Endothelial cell of umbilical vein (primary cell): ENCODE data around the gene GALNT17. TPM values are rescaled to one million over a fixed set of nuclear protein-coding genes. Genes with fewer than 3 reads are reported as not detected.

ENCODE experiments used
- BruUV-seq: library from RNA; stranded (reverse); fragments of 400-500 nt; replicated peaks from 2 replicates; lab custom pipeline; 2021; lab: Mats Ljungman, UMichigan
- CTCF ChIA-PET: fragments of 300-600, 350-600 bp; sonication (Branson Sonifier 250); formaldehyde crosslinking; loops from one replicate; lab custom pipeline; 2021; ENCODE audit warnings: antibody characterized with exemption, inconsistent platforms; lab: Charles Lee
- POLR2A ChIA-PET: fragments of 300-600, 350-600 bp; sonication (Branson Sonifier 250); formaldehyde crosslinking; loops from one replicate; lab custom pipeline; 2021; ENCODE audit warnings: antibody characterized with exemption, inconsistent platforms; lab: Charles Lee
- DNase-seq: peaks from one replicate; pipeline ENCODE4 v3.0.0-alpha.2; 2011; ENCODE audit warnings: low read depth, low spot score
- FAIRE-seq: peaks from 2 replicates; lab custom pipeline; 2011; peaks lifted over from hg19 to GRCh38; lab: Jason Lieb, UNC
- H2AFZ ChIP-seq: 2 replicates; pipeline ENCODE4 v1.6.0; 2012; ENCODE audit warnings: low read depth, low read length, control low read depth, inconsistent platforms
- H3K27ac ChIP-seq: 2 replicates; pipeline ENCODE4 v1.5.1; 2011; ENCODE audit warnings: low read depth, mild to moderate bottlenecking, control low read depth, low read length, moderate library complexity; ENCODE audit not compliant: insufficient read depth
- H3K27me3 ChIP-seq, 2 experiments: 2 replicates each; pipeline versions ENCODE4 v1.6.0 to v1.6.1; 2011; ENCODE audit warnings: low read length in 2 of 2, mixed read lengths in 1 of 2; ENCODE audit not compliant: control insufficient read depth in 2 of 2, insufficient read depth in 2 of 2
- H3K36me3 ChIP-seq, 2 experiments: 2 replicates in 1 of 2; 3 replicates in 1 of 2; pipeline ENCODE4 v1.5.1; 2011; ENCODE audit warnings: low read length in 2 of 2, mild to moderate bottlenecking in 1 of 2, moderate library complexity in 1 of 2; ENCODE audit not compliant: control insufficient read depth in 2 of 2, insufficient read depth in 2 of 2; ENCODE audit errors: extremely low read depth in 1 of 2
- H3K4me1 ChIP-seq: 3 replicates; pipeline ENCODE4 v1.5.1; 2011; ENCODE audit warnings: mild to moderate bottlenecking, low read length; ENCODE audit not compliant: control insufficient read depth, insufficient read depth; ENCODE audit errors: extremely low read depth
- H3K4me2 ChIP-seq: 2 replicates; pipeline ENCODE4 v1.6.1; 2011; ENCODE audit warnings: low read length, control low read depth, mixed read lengths; ENCODE audit not compliant: insufficient read depth
- H3K4me3 ChIP-seq, 3 experiments: fragments of 200-600 bp in 1 of 3; sonication (generic), shearing (Covaris generic) in 1 of 3; replicated peaks in 1 of 3; 2 replicates each; pipeline ENCODE4 v1.5.1; 2011 to 2016; ENCODE audit warnings: control low read depth in 3 of 3, low read length in 3 of 3, mild to moderate bottlenecking in 2 of 3, inconsistent platforms in 1 of 3, low read depth in 1 of 3, moderate library complexity in 1 of 3; ENCODE audit not compliant: insufficient read depth in 1 of 3
- H3K79me2 ChIP-seq: 2 replicates; pipeline ENCODE4 v1.6.0; 2012; ENCODE audit warnings: low read length, inconsistent platforms; ENCODE audit not compliant: control insufficient read depth, insufficient read depth
- H3K9ac ChIP-seq: replicated peaks from 2 replicates; pipeline ENCODE3; 2011; ENCODE audit warnings: low read length, control low read depth; ENCODE audit not compliant: insufficient read depth; ENCODE audit errors: extremely low read depth
- H3K9me1 ChIP-seq: replicated peaks from 3 replicates; pipeline ENCODE4 v1.6.0; 2011; ENCODE audit warnings: mild to moderate bottlenecking, low read length; ENCODE audit not compliant: control insufficient read depth, insufficient read depth; ENCODE audit errors: extremely low read depth
- H3K9me3 ChIP-seq: replicated peaks from 2 replicates; pipeline ENCODE4 v1.5.1; 2012; ENCODE audit warnings: low read length, inconsistent platforms; ENCODE audit not compliant: control insufficient read depth, insufficient read depth
- H4K20me1 ChIP-seq: replicated peaks from 2 replicates; pipeline ENCODE3; 2011; ENCODE audit warnings: mild to moderate bottlenecking, low read length; ENCODE audit not compliant: control insufficient read depth, insufficient read depth; ENCODE audit errors: extremely low read depth
- EZH2 ChIP-seq: IDR thresholded peaks from 2 replicates; pipeline ENCODE4 v1.6.1; 2012; ENCODE audit warnings: borderline replicate concordance, low read depth, mild to moderate bottlenecking, moderate library complexity, low read length, inconsistent platforms; ENCODE audit not compliant: severe bottlenecking
- FOS ChIP-seq: IDR thresholded peaks from 2 replicates; pipeline ENCODE4 v1.6.1; 2011; ENCODE audit warnings: mild to moderate bottlenecking, low read length, moderate library complexity, borderline replicate concordance; ENCODE audit not compliant: insufficient read depth
- GATA2 ChIP-seq: IDR thresholded peaks from 2 replicates; pipeline ENCODE4 v1.7.0; 2011; ENCODE audit warnings: low read depth, mild to moderate bottlenecking, moderate library complexity, mixed read lengths, low read length; ENCODE audit not compliant: insufficient read length, insufficient read depth
- JUN ChIP-seq: IDR thresholded peaks from 2 replicates; pipeline ENCODE4 v1.6.1; 2011; ENCODE audit warnings: borderline replicate concordance, low read depth; ENCODE audit not compliant: insufficient read length, insufficient read depth
- MYC ChIP-seq: IDR thresholded peaks from one replicate; pipeline ENCODE4 v1.6.1; 2011; ENCODE audit warnings: mild to moderate bottlenecking, low read depth, low read length
- POLR2A ChIP-seq: IDR thresholded peaks from 2 replicates; pipeline ENCODE4 v1.6.1; 2012; ENCODE audit warnings: low read depth, mild to moderate bottlenecking, control low read depth, low read length
- POLR2AphosphoS5 ChIP-seq: IDR thresholded peaks from 2 replicates; pipeline ENCODE4 v1.6.1; 2012; ENCODE audit warnings: low read depth, mild to moderate bottlenecking, control low read depth, low read length, moderate library complexity; ENCODE audit not compliant: insufficient read depth
- dilution Hi-C: fragments of 300-500 bp; cut with MboI; formaldehyde crosslinking; loops from one replicate; pipeline ENCODE4 v1.15.0; 2019; ENCODE audit warnings: low sequenced_read_pairs; ENCODE audit not compliant: extremely low pct_ligation_motif_present
- intact Hi-C: fragments of 100-400 bp; cut with micrococcal nuclease; formaldehyde crosslinking; loops from one replicate; pipeline ENCODE4 v1.10.0; 2022
- polyA plus RNA-seq, 4 experiments: library from polyadenylated mRNA; depleted of rRNA in 3 of 4; stranded (reverse) in 3 of 4; unstranded in 1 of 4; fragments of >200 nt; gene quantifications; 2 replicates each; pipeline versions ENCODE4 v1.2.1 to v1.2.3, GENCODE V29; 2011 to 2012; ENCODE audit warnings: missing spikeins in 1 of 4
- total RNA-seq: library from RNA; stranded (reverse); gene quantifications from 2 replicates; pipeline ENCODE4 v1.2.3, GENCODE V29; 2021
- TF ChIP-seq, protein P1 (sequence below), 2 donors: IDR thresholded peaks; 1 replicate in 1 of 2; 2 replicates in 1 of 2; pipeline ENCODE4 v1.5.1; 2011; ENCODE audit warnings: low read length in 2 of 2, mild to moderate bottlenecking in 2 of 2, moderate library complexity in 2 of 2, control low read depth in 1 of 2, inconsistent platforms in 1 of 2, low read depth in 1 of 2; ENCODE audit not compliant: insufficient read depth in 1 of 2; ENCODE audit errors: extremely low read depth in 1 of 2
- TF ChIP-seq, protein P2 (sequence below): IDR thresholded peaks from 2 replicates; pipeline ENCODE4 v1.6.1; 2011; ENCODE audit not compliant: insufficient read depth, insufficient read length

The GALNT17 gene
- total and polyA plus RNA-seq, 2 donors (not counting 3 experiments of a cell fraction or from before 2014, with no cell fraction given): not detected

DNA sequence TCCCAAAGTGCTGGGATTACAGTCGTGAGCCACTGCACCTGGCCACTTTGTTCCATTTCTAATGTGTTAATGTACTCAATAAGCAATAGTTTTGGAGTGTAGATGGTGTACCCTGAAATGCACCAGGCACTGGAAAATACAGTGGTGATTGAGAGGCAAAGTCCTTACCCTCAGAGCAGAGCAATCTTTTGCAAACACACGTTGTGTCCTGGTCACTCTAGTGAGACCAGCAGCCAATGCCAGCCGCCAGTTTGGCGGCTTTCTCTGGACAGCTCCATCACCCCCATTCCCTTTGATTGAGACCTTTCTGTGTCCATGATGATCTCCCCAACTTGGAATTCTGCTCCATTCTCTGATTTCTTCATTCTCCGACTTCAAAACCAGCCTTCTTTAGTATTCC is 231.3 kb downstream of the GALNT17 start:
- POLR2A ChIA-PET: no interaction called here
- Histone ChIP-seq H3K4me3 (no peak overlapping the region), H3K27ac (no peak overlapping the region), H3K9me3 (no peaks in the 10 kb centered on the region), H3K36me3 (no peaks in the 10 kb centered on the region), H3K4me2 (no peak overlapping the region), H4K20me1 (no peaks in the 10 kb centered on the region), H3K4me1 (no peaks in the 10 kb centered on the region), H3K9me1 (no peaks in the 10 kb centered on the region), H3K79me2 (no peaks in the 10 kb centered on the region), H3K9ac (no peak overlapping the region), H3K27me3 (no peaks in the 10 kb centered on the region), H2AFZ (no peak overlapping the region)
- FAIRE-seq (no peak), DNase-seq (no peak)
- no TSS peak for BruUV-seq
- intact Hi-C loops (no loop called here), dilution Hi-C loops (no loop called here)
- CTCF ChIA-PET: interaction anchor here (1.0 kb wide), 1 partner anchor 28 kb away, joined by 3 read pairs; no protein-coding TSS in a partner anchor
- TF ChIP-seq JUN: no peak
- no peak for TF ChIP-seq POLR2AphosphoS5
- TF ChIP-seq FOS: no peak
- TF ChIP-seq, protein P1, sequence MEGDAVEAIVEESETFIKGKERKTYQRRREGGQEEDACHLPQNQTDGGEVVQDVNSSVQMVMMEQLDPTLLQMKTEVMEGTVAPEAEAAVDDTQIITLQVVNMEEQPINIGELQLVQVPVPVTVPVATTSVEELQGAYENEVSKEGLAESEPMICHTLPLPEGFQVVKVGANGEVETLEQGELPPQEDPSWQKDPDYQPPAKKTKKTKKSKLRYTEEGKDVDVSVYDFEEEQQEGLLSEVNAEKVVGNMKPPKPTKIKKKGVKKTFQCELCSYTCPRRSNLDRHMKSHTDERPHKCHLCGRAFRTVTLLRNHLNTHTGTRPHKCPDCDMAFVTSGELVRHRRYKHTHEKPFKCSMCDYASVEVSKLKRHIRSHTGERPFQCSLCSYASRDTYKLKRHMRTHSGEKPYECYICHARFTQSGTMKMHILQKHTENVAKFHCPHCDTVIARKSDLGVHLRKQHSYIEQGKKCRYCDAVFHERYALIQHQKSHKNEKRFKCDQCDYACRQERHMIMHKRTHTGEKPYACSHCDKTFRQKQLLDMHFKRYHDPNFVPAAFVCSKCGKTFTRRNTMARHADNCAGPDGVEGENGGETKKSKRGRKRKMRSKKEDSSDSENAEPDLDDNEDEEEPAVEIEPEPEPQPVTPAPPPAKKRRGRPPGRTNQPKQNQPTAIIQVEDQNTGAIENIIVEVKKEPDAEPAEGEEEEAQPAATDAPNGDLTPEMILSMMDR (IDR thresholded peaks at IDR 0.05; ENCODE audit: extremely low read depth in 1 of 2, insufficient read depth in 1 of 2, low read depth in 1 of 2, low read length in 2 of 2): no peak
- TF ChIP-seq, protein P2, sequence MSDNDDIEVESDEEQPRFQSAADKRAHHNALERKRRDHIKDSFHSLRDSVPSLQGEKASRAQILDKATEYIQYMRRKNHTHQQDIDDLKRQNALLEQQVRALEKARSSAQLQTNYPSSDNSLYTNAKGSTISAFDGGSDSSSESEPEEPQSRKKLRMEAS: no peak
- TF ChIP-seq GATA2: no peak
- TF ChIP-seq EZH2: no peak
- no peak for TF ChIP-seq POLR2A
- no peak for TF ChIP-seq MYC
